WERI-Rb-1 (cell line): ENCODE results near the gene RAD51B.
"Not testable (repeated sequence)": the region's sequence is repeated elsewhere in the genome, so short reads cannot be mapped to it uniquely, and the experiment has no call there.

Experiments
- DNase-seq: peaks from one replicate; pipeline ENCODE4 v3.0.0-alpha.2; 2020
- H3K27ac ChIP-seq: fragments of 250-450 bp; sonication (Bioruptor Pico); 2 replicates; pipeline ENCODE4 v1.5.1; 2020; ENCODE audit warnings: mild to moderate bottlenecking, moderate library complexity
- H3K27me3 ChIP-seq: fragments of 250-450 bp; sonication (Bioruptor Pico); 2 replicates; pipeline ENCODE4 v1.5.1; 2021; ENCODE audit warnings: mild to moderate bottlenecking, low read depth, moderate library complexity; ENCODE audit not compliant: insufficient read depth, severe bottlenecking
- H3K36me3 ChIP-seq: fragments of 250-450 bp; sonication (Bioruptor Pico); 2 replicates; pipeline ENCODE4 v1.5.1; 2020; ENCODE audit warnings: mild to moderate bottlenecking, moderate library complexity
- H3K4me3 ChIP-seq: 2 replicates; pipeline ENCODE4 v1.5.1; 2011; ENCODE audit warnings: low read depth, mild to moderate bottlenecking, control low read depth, low read length
- H3K9me3 ChIP-seq: fragments of 250-450 bp; sonication (Bioruptor Pico); 2 replicates; pipeline ENCODE4 v1.5.1; 2021; ENCODE audit warnings: mild to moderate bottlenecking, moderate library complexity; ENCODE audit not compliant: severe bottlenecking
- TF ChIP-seq, protein P1 (sequence below): IDR thresholded peaks from 2 replicates; pipeline ENCODE4 v1.5.1; 2011; ENCODE audit warnings: low read depth, mild to moderate bottlenecking, control low read depth, inconsistent platforms, low read length

RAD51B gene

DNA sequence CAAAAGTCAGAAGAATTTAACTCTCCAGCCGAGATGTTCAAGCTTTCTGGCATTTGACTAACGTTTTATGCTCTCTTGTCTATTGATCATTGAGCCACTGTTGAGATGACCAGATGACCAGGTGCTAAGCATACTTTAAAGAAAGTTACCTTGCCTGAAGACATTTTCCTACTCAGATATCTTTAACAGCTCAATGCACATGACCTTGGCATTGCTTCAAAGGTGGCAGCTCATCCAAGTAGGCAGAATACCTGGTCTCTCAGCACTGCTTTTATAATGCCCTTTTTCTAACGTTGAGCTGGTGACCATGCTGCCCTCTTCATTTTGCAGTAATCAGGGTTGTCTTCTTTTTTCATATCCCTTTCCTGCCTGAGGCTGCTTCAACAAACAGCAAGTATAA lies 358.1 kb downstream of the RAD51B start:
- Histone ChIP-seq H3K9me3 (no peaks in the 10 kb centered on the region), H3K27me3 (no peaks in the 10 kb centered on the region), H3K27ac (no peak overlapping the region), H3K4me3 (no peak overlapping the region), H3K36me3 (no peaks in the 10 kb centered on the region)
- TF ChIP-seq, protein P1, sequence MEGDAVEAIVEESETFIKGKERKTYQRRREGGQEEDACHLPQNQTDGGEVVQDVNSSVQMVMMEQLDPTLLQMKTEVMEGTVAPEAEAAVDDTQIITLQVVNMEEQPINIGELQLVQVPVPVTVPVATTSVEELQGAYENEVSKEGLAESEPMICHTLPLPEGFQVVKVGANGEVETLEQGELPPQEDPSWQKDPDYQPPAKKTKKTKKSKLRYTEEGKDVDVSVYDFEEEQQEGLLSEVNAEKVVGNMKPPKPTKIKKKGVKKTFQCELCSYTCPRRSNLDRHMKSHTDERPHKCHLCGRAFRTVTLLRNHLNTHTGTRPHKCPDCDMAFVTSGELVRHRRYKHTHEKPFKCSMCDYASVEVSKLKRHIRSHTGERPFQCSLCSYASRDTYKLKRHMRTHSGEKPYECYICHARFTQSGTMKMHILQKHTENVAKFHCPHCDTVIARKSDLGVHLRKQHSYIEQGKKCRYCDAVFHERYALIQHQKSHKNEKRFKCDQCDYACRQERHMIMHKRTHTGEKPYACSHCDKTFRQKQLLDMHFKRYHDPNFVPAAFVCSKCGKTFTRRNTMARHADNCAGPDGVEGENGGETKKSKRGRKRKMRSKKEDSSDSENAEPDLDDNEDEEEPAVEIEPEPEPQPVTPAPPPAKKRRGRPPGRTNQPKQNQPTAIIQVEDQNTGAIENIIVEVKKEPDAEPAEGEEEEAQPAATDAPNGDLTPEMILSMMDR, result no peak
- no peak for DNase-seq

DNA sequence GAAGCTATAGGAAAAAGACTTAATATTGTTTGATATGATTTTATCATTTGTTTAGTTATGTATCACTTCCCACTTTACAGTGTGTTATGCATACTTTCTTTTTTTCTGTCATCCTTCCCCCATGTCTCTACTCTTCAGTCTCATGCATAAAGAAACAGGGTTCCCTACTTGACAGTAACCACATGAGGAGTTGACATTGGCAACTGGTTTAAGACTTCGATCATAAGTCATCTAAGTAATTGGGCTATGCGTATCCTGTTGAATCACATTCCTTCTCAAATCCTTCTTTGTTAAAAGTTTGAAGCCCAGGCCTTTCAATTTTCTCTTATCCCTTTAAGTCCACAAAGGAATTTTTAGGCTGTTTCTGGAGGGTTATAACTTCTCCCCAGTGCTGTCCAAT lies 358.7 kb downstream of the RAD51B start:
- H3K27ac ChIP-seq, result no peak overlapping the region
- H3K9me3 ChIP-seq, result no peaks in the 10 kb centered on the region
- no peaks in the 10 kb centered on the region for H3K27me3 ChIP-seq
- no peak for DNase-seq
- H3K36me3 ChIP-seq, result no peaks in the 10 kb centered on the region
- TF ChIP-seq, protein P1, result no peak
- no peak overlapping the region for H3K4me3 ChIP-seq

DNA sequence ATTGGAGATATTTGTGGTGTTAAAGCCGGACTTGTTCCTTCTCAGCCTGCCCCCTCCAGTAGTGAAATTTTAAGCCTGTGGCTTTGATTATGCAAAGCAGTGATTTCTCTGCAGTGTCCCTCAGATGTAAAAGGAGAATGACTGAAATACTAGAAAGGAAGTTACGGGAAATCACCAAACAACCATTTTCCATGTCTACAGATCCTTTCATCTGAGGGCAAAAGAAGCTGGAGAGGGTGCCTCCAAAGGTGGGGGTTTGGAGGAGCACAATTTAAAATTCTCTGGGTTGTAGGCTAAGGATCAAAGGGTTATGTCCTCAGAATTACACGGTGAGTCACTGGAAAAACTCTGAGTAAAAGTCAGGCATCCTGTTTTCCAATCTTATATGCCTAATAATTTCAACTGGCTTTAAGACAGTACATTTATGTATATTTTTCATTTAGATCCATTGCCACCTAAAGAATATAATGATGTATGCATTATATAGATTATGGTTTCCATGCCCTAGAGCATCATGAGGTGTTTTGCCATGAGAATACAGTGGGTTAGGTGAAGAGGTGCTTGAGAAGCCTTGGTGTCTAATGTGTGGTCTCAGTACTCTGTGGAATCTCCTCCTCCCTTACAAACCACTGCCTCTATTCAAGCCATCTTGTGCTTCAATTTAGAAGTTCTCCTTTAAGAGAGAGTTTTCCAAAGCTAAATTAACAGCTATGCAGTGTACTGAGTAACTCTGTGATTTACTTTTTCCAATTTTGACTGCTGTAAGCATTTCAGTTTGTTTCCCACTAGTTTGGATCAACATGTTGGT lies 362.1 kb downstream of the RAD51B start:
- Histone ChIP-seq H3K4me3 (no peak overlapping the region), H3K27ac (no peak overlapping the region), H3K36me3 (no peaks in the 10 kb centered on the region), H3K27me3 (no peaks in the 10 kb centered on the region), H3K9me3 (no peaks in the 10 kb centered on the region)
- TF ChIP-seq, protein P1, result no peak
- DNase-seq, result no peak

DNA sequence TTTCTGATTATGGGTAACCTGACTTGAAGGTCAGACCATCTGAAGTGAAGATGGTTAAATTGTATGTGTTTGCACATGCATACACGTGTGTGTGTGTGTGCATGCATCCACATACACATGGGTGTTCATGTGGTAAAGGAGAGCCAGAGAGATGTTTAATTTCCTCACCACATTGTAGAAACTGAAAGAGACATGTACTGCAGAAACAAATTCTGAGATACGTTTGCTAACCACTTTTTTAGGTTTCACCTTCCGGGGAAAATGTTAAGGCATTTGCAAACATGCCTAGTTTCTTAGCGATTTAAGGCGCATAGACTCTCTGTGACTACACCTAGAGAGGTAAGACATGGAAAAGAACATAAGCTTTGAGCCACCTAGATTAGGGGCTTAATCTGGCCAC lies 362.9 kb downstream of the RAD51B start:
- Histone ChIP-seq H3K27ac (no peak overlapping the region), H3K4me3 (no peak overlapping the region), H3K36me3 (no peaks in the 10 kb centered on the region), H3K27me3 (no peaks in the 10 kb centered on the region), H3K9me3 (no peaks in the 10 kb centered on the region)
- DNase-seq, result no peak
- TF ChIP-seq, protein P1, result no peak

DNA sequence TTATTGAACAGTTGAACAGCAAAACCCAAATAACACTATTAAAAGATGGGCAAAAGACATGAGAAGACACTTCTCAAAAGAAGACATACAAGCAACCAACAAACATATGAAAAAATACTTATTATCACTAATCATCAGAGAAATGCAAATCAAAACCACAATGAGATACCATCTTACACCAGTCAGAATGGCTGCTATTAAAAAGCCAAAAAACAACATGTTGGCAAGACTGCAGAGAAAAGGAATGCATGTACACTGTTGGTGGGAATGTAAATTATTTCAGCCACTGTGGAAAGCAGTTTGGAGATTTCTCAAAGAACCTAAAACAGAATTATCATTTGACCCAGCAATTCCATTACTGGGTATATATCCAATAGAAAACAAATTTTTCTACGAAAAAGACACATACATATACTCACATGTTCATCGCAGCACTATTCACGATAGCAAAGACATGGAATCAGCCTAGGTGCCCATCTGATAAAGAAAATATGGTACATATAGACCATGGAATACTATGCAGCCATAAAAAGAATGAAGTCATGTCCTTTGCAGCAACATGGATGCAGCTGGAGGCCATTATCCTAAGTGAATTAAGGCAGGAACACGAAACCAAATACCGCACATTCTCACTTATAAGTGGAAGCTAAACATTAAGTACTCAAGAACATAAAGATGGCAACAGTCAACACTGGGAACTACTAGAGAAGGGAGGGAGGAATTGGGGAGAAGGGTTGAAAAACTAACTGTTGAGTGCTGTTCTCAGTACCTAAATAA lies 367.1 kb downstream of the RAD51B start:
- H3K36me3 ChIP-seq, H3K27me3 ChIP-seq, H3K9me3 ChIP-seq, DNase-seq, H3K4me3 ChIP-seq, H3K27ac ChIP-seq: not testable (repeated sequence)

DNA sequence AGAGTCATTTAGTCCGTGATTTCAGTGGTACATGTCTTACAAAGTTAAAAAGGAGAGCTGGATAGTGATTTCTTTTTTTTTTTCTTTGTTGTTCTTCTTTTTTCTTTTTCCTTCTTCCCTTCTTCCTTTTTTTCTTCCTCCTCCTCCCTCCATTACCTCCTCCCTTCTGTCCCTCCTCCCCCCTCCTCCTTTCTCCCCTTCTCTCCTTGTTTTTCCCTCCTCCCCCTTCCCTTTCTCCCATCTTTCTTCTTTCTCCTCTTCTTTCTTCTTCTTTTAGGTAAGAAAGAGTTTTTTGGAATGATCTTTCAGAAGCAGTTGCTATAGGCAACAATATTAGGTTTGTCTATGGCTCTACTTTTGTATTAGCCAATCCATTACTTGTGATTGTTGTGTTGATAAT lies 368.6 kb downstream of the RAD51B start:
- Histone ChIP-seq H3K27me3 (no peaks in the 10 kb centered on the region), H3K4me3 (no peak overlapping the region), H3K36me3 (no peaks in the 10 kb centered on the region), H3K9me3 (no peaks in the 10 kb centered on the region), H3K27ac (no peak overlapping the region)
- TF ChIP-seq, protein P1, result no peak
- no peak for DNase-seq
